SJCRH30 (cell line): ENCODE measurements around the gene HBS1L. TPM values are rescaled to one million over a fixed set of nuclear protein-coding genes. Genes with fewer than 3 reads are reported as not detected.

Source experiments
- DNase-seq, 2 experiments: peaks; one replicate each; pipeline ENCODE4 v3.0.0-alpha.2; 2015 to 2020
- H3K27ac ChIP-seq: fragments of 250-450 bp; sonication (Bioruptor Pico); 2 replicates; pipeline ENCODE4 v1.5.1; 2020; ENCODE audit warnings: mild to moderate bottlenecking, moderate library complexity
- H3K27me3 ChIP-seq: fragments of 250-450 bp; sonication (Bioruptor Pico); 2 replicates; pipeline ENCODE4 v1.5.1; 2020; ENCODE audit warnings: mild to moderate bottlenecking, moderate library complexity
- H3K36me3 ChIP-seq: fragments of 250-450 bp; sonication (Bioruptor Pico); 2 replicates; pipeline ENCODE4 v1.5.1; 2020; ENCODE audit warnings: mild to moderate bottlenecking, moderate library complexity
- H3K4me1 ChIP-seq: fragments of 250-450 bp; sonication (Bioruptor Pico); 2 replicates; pipeline ENCODE4 v1.5.1; 2020; ENCODE audit warnings: mild to moderate bottlenecking, moderate library complexity
- H3K4me3 ChIP-seq: fragments of 250-450 bp; sonication (Bioruptor Pico); 2 replicates; pipeline ENCODE4 v1.5.1; 2020; ENCODE audit warnings: mild to moderate bottlenecking, moderate library complexity
- H3K9me3 ChIP-seq: fragments of 250-450 bp; sonication (Bioruptor Pico); replicated peaks from 2 replicates; pipeline ENCODE4 v1.5.1; 2020; ENCODE audit warnings: mild to moderate bottlenecking, moderate library complexity
- total RNA-seq: library from RNA; depleted of rRNA; stranded (reverse); fragments of >200 nt; shearing (Covaris generic); gene quantifications from 2 replicates; pipeline ENCODE4 v1.2.3, GENCODE V29; 2014; rRNA removed

HBS1L gene
- total RNA-seq: 130 and 139 TPM in 2 replicates

GRCh38 chr6:135054569-135055498 is at the start of gene HBS1L:
Gene HBS1L (minus strand): TSS chr6:135054822. CDS start chr6:135054691, 131 bp downstream.
- Histone ChIP-seq H3K4me1 (0 out of 2 replicates have a peak, but pooled peaks cover 2% of the 10 kb centered on the region), H3K27ac (peak within 1 kb of the TSS; percentile 83), H3K36me3 (peaks cover 9% of the 10 kb centered on the region), H3K27me3 (no peaks in the 10 kb centered on the region), H3K9me3 (no peaks in the 10 kb centered on the region), H3K4me3 (peak within 1 kb of the TSS; percentile 85)
- peak; percentile 96 to 98 for DNase-seq

- Histone ChIP-seq H3K4me1 (no peaks in the 10 kb centered on the region), H3K9me3 (no peaks in the 10 kb centered on the region), H3K4me3 (no peak overlapping the region), H3K27ac (no peak overlapping the region), H3K27me3 (0 out of 2 replicates have a peak, but pooled peaks cover 3% of the 10 kb centered on the region), H3K36me3 (no peaks in the 10 kb centered on the region)
- no peak for DNase-seq
Measured at GRCh38 chr6:135104199-135104598, 49.6 kb upstream of the HBS1L start.

DNA sequence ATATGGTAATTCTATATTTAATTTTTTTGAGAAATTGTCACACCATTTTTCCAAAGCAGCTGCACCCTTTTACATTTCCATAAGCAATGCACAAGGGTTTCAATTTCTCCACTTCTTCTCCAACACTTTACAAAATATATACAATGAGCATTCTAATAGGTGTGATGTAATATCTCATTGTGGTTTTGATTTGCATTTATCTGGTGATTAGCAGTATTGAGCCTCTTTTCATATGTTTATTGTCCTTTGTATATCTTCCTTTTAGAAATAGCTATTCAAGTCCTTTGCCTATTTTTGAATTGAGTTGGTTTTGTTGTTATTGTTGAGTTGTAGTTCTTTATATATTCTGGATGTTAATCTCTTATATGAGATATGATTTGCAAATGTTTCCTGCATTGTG is 47.6 kb upstream of the HBS1L start:
- Histone ChIP-seq H3K4me1 (no peaks in the 10 kb centered on the region), H3K27ac (no peak overlapping the region), H3K36me3 (no peaks in the 10 kb centered on the region), H3K9me3 (no peaks in the 10 kb centered on the region), H3K4me3 (no peak overlapping the region), H3K27me3 (0 out of 2 replicates have a peak, but pooled peaks cover 3% of the 10 kb centered on the region)
- DNase-seq: no peak

DNA sequence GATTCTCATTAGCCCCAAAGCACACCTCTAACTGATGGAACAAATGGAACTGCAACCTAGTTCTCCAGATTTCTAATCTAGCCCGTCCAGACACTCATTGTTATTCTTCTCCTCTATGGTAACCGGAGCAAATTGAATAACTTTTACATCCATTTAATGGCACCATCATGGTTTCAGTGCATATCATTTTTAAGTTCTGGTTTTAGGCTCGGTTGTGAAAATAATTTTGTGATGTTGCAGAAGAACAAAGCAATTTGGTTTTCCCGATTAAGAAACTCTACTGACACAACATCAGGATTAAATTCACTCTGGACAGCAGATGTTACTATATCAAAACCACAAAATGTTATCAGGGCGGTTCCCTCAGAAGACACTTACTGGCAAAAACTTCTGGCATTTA is 42.5 kb upstream of the HBS1L start:
- DNase-seq: no peak
- Histone ChIP-seq H3K27ac (no peak overlapping the region), H3K4me3 (no peak overlapping the region), H3K36me3 (no peaks in the 10 kb centered on the region), H3K27me3 (0 out of 2 replicates have a peak, but pooled peaks cover under 1% of the 10 kb centered on the region), H3K9me3 (no peaks in the 10 kb centered on the region), H3K4me1 (no peaks in the 10 kb centered on the region)

DNA sequence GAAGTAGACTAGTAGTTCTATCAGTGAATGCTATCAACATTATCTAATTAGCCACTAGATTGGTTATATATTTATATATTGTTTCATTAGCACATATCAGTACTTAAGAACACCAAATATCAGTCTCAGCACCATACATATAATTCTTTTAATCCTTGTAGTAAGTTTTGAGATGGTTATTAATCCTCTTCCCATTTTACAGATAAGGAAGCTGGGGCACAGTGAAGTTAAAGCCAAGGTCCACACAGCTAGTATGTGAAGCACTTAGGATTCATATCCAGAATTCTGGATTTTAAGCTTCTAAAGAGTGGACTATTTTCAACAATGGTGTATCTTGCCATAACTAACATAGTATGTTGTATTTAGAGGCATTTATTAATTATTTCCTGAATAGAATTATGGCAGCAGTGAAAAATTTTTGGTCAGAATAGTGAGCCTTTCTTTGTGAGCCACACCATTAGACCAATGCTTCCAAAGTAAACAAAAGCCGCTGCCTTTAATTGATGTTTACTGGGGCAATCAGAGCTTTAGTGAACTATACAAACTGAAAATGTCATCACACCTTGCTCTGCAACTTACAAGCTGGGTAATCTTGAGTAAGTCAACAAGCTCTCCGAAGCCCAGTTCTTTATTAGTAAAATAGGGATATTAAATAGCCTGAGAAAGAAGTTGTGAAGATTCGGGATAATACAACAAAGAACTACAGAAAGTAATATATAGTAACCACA is 41.9 kb upstream of the HBS1L start:
- H3K4me3 ChIP-seq: no peak overlapping the region
- no peak overlapping the region for H3K27ac ChIP-seq
- no peaks in the 10 kb centered on the region for H3K9me3 ChIP-seq
- H3K4me1 ChIP-seq: no peaks in the 10 kb centered on the region
- no peaks in the 10 kb centered on the region for H3K36me3 ChIP-seq
- no peak for DNase-seq
- no peaks in the 10 kb centered on the region for H3K27me3 ChIP-seq

GRCh38 chr6:135095716-135096115 is 41.1 kb upstream of the HBS1L start:
- DNase-seq: no peak
- Histone ChIP-seq H3K9me3 (no peaks in the 10 kb centered on the region), H3K36me3 (no peaks in the 10 kb centered on the region), H3K4me3 (no peak overlapping the region), H3K27me3 (no peaks in the 10 kb centered on the region), H3K4me1 (no peaks in the 10 kb centered on the region), H3K27ac (no peak overlapping the region)

GRCh38 chr6:135094403-135094821 is 39.8 kb upstream of the HBS1L start:
- Histone ChIP-seq H3K27me3 (no peaks in the 10 kb centered on the region), H3K36me3 (no peaks in the 10 kb centered on the region), H3K9me3 (no peaks in the 10 kb centered on the region), H3K4me3 (no peak overlapping the region), H3K27ac (no peak overlapping the region), H3K4me1 (peaks cover 4% of the 10 kb centered on the region; the same call in 1 of the 2 replicates)
- DNase-seq: no peak

DNA sequence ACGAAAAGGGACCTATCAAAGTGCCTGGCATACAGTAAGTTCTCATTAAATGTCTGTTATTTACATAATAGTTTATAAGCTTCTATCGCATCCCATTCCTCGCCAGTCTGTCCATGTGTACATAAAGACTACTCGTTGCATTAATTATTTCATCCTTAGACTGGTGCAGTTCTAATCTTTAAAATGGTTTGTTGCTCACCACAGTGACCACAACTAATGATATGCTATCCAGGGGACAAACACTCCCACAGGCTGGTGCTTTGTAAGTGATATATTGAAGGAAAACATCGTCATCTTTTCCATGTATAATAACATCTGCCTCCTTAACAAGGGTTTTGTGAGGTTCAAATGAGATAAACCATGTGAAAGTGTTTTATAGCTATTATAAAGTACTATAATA is 39.0 kb upstream of the HBS1L start:
- Histone ChIP-seq H3K27ac (no peak overlapping the region), H3K36me3 (no peaks in the 10 kb centered on the region), H3K4me3 (no peak overlapping the region), H3K4me1 (peaks cover 9% of the 10 kb centered on the region; the same call in 1 of the 2 replicates), H3K9me3 (no peaks in the 10 kb centered on the region), H3K27me3 (no peaks in the 10 kb centered on the region)
- DNase-seq: no peak

DNA sequence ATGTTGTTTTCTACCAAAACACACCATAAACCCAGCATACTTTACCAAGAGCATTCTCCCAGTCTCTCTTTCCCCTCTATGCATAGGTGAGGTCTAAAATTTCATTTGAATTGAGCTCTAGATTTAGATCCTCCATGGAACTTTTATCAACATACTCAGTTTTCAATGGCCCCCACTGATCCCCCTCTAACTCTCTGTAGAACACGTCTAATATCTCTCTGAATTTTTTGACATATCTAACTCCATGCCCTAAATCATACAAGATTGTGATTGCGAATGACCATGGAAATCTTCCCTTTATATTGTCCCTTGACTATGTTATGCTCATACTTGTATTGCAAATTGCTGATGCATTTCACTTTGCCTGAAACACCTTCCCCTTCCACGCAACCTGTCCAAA is 38.1 kb upstream of the HBS1L start:
- Histone ChIP-seq H3K27me3 (no peaks in the 10 kb centered on the region), H3K9me3 (no peaks in the 10 kb centered on the region), H3K36me3 (no peaks in the 10 kb centered on the region), H3K4me1 (peaks cover 10% of the 10 kb centered on the region; the same call in 1 of the 2 replicates), H3K4me3 (no peak overlapping the region), H3K27ac (no peak overlapping the region)
- no peak for DNase-seq

- Histone ChIP-seq H3K27me3 (no peaks in the 10 kb centered on the region; the same call in 1 of the 2 replicates), H3K9me3 (no peaks in the 10 kb centered on the region), H3K36me3 (no peaks in the 10 kb centered on the region), H3K4me1 (peaks cover 10% of the 10 kb centered on the region; the same call in 1 of the 2 replicates), H3K27ac (no peak overlapping the region), H3K4me3 (no peak overlapping the region)
- no peak for DNase-seq
Measured at GRCh38 chr6:135090819-135091218, 36.2 kb upstream of the HBS1L start.

GRCh38 chr6:135089901-135090300 is 35.3 kb upstream of the HBS1L start:
- Histone ChIP-seq H3K27ac (no peak overlapping the region), H3K27me3 (no peaks in the 10 kb centered on the region; the same call in 1 of the 2 replicates), H3K4me1 (peaks cover 10% of the 10 kb centered on the region; the same call in 1 of the 2 replicates), H3K4me3 (no peak overlapping the region), H3K36me3 (no peaks in the 10 kb centered on the region), H3K9me3 (no peaks in the 10 kb centered on the region)
- DNase-seq: no peak

GRCh38 chr6:135088818-135089809 is 34.5 kb upstream of the HBS1L start:
- Histone ChIP-seq H3K9me3 (no peaks in the 10 kb centered on the region), H3K4me3 (0 out of 2 replicates have a peak overlapping the region, but pooled peaks have one; percentile 9), H3K27me3 (no peaks in the 10 kb centered on the region; the same call in 1 of the 2 replicates), H3K36me3 (no peaks in the 10 kb centered on the region), H3K27ac (no peak overlapping the region), H3K4me1 (peaks cover 10% of the 10 kb centered on the region; the same call in 1 of the 2 replicates)
- DNase-seq: peak in 1 of 2 experiments; percentile 41

GRCh38 chr6:135088281-135088680 is 33.7 kb upstream of the HBS1L start:
- no peaks in the 10 kb centered on the region for H3K9me3 ChIP-seq
- no peaks in the 10 kb centered on the region for H3K36me3 ChIP-seq
- DNase-seq: no peak
- no peak overlapping the region for H3K27ac ChIP-seq
- H3K27me3 ChIP-seq: no peaks in the 10 kb centered on the region; the same call in 1 of the 2 replicates
- H3K4me3 ChIP-seq: no peak overlapping the region
- H3K4me1 ChIP-seq: peaks cover 10% of the 10 kb centered on the region; the same call in 1 of the 2 replicates

GRCh38 chr6:135087803-135088202 is 33.2 kb upstream of the HBS1L start:
- Histone ChIP-seq H3K36me3 (no peaks in the 10 kb centered on the region), H3K27me3 (no peaks in the 10 kb centered on the region; the same call in 1 of the 2 replicates), H3K9me3 (no peaks in the 10 kb centered on the region), H3K4me1 (peaks cover 10% of the 10 kb centered on the region; the same call in 1 of the 2 replicates), H3K4me3 (no peak overlapping the region), H3K27ac (no peak overlapping the region)
- DNase-seq: peak in 1 of 2 experiments; percentile 11
